Smooth muscle cell of bladder (primary cell): ENCODE measurements around the gene DNAH14. TPM values are rescaled to one million over a fixed set of nuclear protein-coding genes. Genes with fewer than 3 reads are reported as not detected.

Experiments used
- total RNA-seq: library from RNA; depleted of rRNA; stranded (reverse); fragments of >200 nt; gene quantifications from 2 replicates; pipeline ENCODE4 v1.2.3, GENCODE V29; 2014

DNAH14 gene
- total RNA-seq: 8.9 and 12.1 TPM in 2 replicates

GRCh38 chr1:224929335-224930237 lies at the start of gene DNAH14:
Gene DNAH14 (plus strand): TSS chr1:224929675. CDS start chr1:224952703, 23,028 bp downstream.

GRCh38 chr1:225427235-225428067 lies 498.0 kb downstream of the DNAH14 start, which contains the start of gene LBR:
Gene LBR (minus strand): TSS chr1:225428038. CDS start chr1:225424075, 3,963 bp downstream.

